SU-DHL-6 (cell line): Measurements from ENCODE around the gene CHST5.

Experiments used
- H2AFZ ChIP-seq: fragments of 200-600 bp; sonication (generic); 2 replicates; pipeline ENCODE4 v1.6.1; 2014; ENCODE audit warnings: low read depth, mild to moderate bottlenecking, moderate library complexity, mixed read lengths, antibody characterized with exemption, low read length; ENCODE audit not compliant: severe bottlenecking
- H3F3A ChIP-seq: fragments of 200-600 bp; shearing (Covaris generic); 2 replicates; pipeline ENCODE4 v1.6.0; 2016; ENCODE audit warnings: antibody characterized with exemption, mild to moderate bottlenecking; ENCODE audit not compliant: insufficient read depth
- H3K27ac ChIP-seq: fragments of 200-600 bp; sonication (generic); 2 replicates; pipeline ENCODE4 v1.5.1; 2016; ENCODE audit warnings: low read depth, mild to moderate bottlenecking, low read length, moderate library complexity, mixed read lengths
- H3K27me3 ChIP-seq: fragments of 200-600 bp; sonication (generic), shearing (Covaris generic); 2 replicates; pipeline ENCODE4 v1.6.0; 2014; ENCODE audit warnings: mild to moderate bottlenecking, low read length
- H3K36me3 ChIP-seq: fragments of 200-600 bp; sonication (generic); 2 replicates; pipeline ENCODE4 v1.6.1; 2014; ENCODE audit warnings: mild to moderate bottlenecking, low read length, mixed read lengths
- H3K4me2 ChIP-seq: fragments of 300-600, 200-600 bp; shearing (Covaris generic), sonication (generic); 2 replicates; pipeline ENCODE4 v1.6.0; 2014; ENCODE audit warnings: low read length, low read depth, mild to moderate bottlenecking; ENCODE audit not compliant: poor library complexity, severe bottlenecking
- H3K4me3 ChIP-seq: fragments of 200-600 bp; sonication (generic); 2 replicates; pipeline ENCODE4 v1.5.1; 2014; ENCODE audit warnings: antibody characterized with exemption, low read length, mild to moderate bottlenecking, mixed read lengths; ENCODE audit not compliant: insufficient read depth, poor library complexity, severe bottlenecking
- H3K79me2 ChIP-seq: fragments of 200-600 bp; sonication (generic); 2 replicates; pipeline ENCODE4 v1.6.1; 2014; ENCODE audit warnings: mild to moderate bottlenecking, low read length, moderate library complexity; ENCODE audit not compliant: insufficient read depth
- H3K9ac ChIP-seq: fragments of 200-600 bp; sonication (generic); 2 replicates; pipeline ENCODE4 v1.7.0; 2014; ENCODE audit warnings: mild to moderate bottlenecking, low read length
- H3K9me2 ChIP-seq: fragments of 200-600 bp; sonication (generic); replicated peaks from 2 replicates; pipeline ENCODE4 v1.6.1; 2014; ENCODE audit warnings: low read length; ENCODE audit not compliant: insufficient read depth
- H3K9me3 ChIP-seq: fragments of 200-600 bp; sonication (generic); 2 replicates; pipeline ENCODE4 v1.6.1; 2014; ENCODE audit warnings: low read length, mixed read lengths; ENCODE audit not compliant: insufficient read depth
- H4K20me1 ChIP-seq: fragments of 200-600 bp; sonication (generic); 2 replicates; pipeline ENCODE4 v1.6.1; 2014; ENCODE audit warnings: low read depth, mild to moderate bottlenecking, antibody characterized with exemption, low read length, moderate library complexity, mixed read lengths
- EZH2phosphoT487 ChIP-seq: fragments of 200-600 bp; sonication (generic), shearing (Covaris generic); conservative IDR thresholded peaks from 2 replicates; pipeline ENCODE4 v1.6.1; 2018; ENCODE audit warnings: mild to moderate bottlenecking, antibody characterized with exemption, low read length, moderate library complexity, mixed read lengths
- TF ChIP-seq, protein P1 (sequence below): fragments of 200-600 bp; sonication (generic); IDR thresholded peaks from one replicate; pipeline ENCODE4 v1.5.1; 2017; ENCODE audit warnings: antibody characterized with exemption, mild to moderate bottlenecking, low read length, moderate library complexity; ENCODE audit not compliant: insufficient read depth, poor library complexity, severe bottlenecking

CHST5 gene

DNA sequence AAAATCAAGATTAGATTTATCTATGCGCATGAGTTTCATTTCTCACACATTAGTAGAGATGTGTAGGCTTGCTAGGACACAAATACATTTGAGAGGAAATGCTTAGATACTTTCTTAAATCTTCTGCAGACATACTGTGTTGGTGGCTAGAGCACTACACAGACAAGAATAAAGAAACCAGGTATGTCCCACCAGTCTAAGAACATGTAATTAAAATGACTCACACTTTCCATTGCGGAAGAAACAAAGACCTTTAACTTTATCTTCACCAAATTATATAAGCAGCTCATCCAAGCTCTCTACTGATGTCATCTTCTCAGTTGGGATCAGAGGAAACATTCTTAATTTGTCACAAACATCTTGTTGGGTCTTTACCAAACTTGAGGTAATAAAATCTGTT lies 42.8 kb upstream of the CHST5 start:
- no peaks in the 10 kb centered on the region for H3K27me3 ChIP-seq
- no peak overlapping the region for H3K4me2 ChIP-seq
- no peak for TF ChIP-seq EZH2phosphoT487
- TF ChIP-seq, protein P1, sequence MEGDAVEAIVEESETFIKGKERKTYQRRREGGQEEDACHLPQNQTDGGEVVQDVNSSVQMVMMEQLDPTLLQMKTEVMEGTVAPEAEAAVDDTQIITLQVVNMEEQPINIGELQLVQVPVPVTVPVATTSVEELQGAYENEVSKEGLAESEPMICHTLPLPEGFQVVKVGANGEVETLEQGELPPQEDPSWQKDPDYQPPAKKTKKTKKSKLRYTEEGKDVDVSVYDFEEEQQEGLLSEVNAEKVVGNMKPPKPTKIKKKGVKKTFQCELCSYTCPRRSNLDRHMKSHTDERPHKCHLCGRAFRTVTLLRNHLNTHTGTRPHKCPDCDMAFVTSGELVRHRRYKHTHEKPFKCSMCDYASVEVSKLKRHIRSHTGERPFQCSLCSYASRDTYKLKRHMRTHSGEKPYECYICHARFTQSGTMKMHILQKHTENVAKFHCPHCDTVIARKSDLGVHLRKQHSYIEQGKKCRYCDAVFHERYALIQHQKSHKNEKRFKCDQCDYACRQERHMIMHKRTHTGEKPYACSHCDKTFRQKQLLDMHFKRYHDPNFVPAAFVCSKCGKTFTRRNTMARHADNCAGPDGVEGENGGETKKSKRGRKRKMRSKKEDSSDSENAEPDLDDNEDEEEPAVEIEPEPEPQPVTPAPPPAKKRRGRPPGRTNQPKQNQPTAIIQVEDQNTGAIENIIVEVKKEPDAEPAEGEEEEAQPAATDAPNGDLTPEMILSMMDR, result no peak
- H3K36me3 ChIP-seq, result peaks cover 17% of the 10 kb centered on the region; the same call in 1 of the 2 replicates
- no peak overlapping the region for H2AFZ ChIP-seq
- H4K20me1 ChIP-seq, result no peaks in the 10 kb centered on the region
- no peak overlapping the region for H3K9ac ChIP-seq
- H3K27ac ChIP-seq, result no peak overlapping the region
- no peaks in the 10 kb centered on the region; the same call in 1 of the 2 replicates for H3K79me2 ChIP-seq
- H3K4me3 ChIP-seq, result no peak overlapping the region
- peaks cover under 1% of the 10 kb centered on the region; the same call in 1 of the 2 replicates for H3F3A ChIP-seq
- H3K9me3 ChIP-seq, result no peaks in the 10 kb centered on the region
- no peaks in the 10 kb centered on the region for H3K9me2 ChIP-seq

DNA sequence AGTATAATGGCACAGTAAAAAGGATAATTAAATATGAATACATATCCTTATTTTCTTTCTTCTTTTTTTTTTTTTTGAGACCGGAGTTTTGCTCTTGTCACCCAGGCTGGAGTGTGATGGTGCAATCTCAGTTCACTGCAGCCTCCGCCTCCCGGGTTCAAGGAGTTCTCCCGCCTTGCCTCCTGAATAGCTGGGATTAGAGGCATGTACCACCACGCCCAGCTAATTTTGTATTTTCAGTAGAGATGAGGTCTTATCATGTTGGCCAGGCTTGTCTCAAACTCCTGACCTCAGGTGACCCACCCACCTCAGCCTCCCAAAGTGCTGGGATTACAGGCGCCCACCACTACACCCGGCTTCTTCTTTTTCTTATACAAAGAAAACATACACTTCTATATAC lies 42.3 kb upstream of the CHST5 start:
- H4K20me1 ChIP-seq, result no peaks in the 10 kb centered on the region
- H3K9ac ChIP-seq, result no peak overlapping the region
- H3K4me3 ChIP-seq, result no peak overlapping the region
- H3K27me3 ChIP-seq, result no peaks in the 10 kb centered on the region
- no peaks in the 10 kb centered on the region; the same call in 1 of the 2 replicates for H3K79me2 ChIP-seq
- H2AFZ ChIP-seq, result no peak overlapping the region
- H3F3A ChIP-seq, result no peaks in the 10 kb centered on the region; the same call in 1 of the 2 replicates
- peaks cover 21% of the 10 kb centered on the region; the same call in 1 of the 2 replicates for H3K36me3 ChIP-seq
- no peak overlapping the region for H3K4me2 ChIP-seq
- TF ChIP-seq EZH2phosphoT487, result no peak
- TF ChIP-seq, protein P1, result no peak
- H3K9me2 ChIP-seq, result no peaks in the 10 kb centered on the region
- H3K9me3 ChIP-seq, result no peaks in the 10 kb centered on the region
- no peak overlapping the region for H3K27ac ChIP-seq

DNA sequence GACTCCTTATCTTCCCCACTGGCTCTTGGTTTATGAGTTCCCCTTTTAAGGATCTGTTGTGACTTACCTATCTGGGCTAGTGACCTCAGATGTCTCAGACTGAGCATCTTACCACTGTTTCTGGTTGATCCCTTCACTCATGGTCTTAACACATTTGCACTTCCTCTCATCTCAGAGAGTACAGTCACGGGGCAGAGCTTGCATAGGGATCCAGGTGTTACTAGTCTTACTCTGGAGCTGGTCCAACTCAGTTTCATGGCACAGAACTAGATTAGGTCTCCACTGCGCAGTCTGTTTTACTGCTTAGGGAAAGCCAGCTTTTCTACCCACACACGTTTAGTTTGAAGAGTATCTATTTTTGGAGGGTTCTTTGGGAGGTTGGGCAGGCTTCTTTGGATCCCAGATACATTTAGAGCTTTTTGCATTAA lies 40.5 kb upstream of the CHST5 start:
- Histone ChIP-seq H3K9me3 (no peaks in the 10 kb centered on the region), H2AFZ (no peak overlapping the region), H3K4me3 (no peak overlapping the region), H3F3A (no peaks in the 10 kb centered on the region), H3K4me2 (no peak overlapping the region), H3K9me2 (no peaks in the 10 kb centered on the region), H4K20me1 (no peaks in the 10 kb centered on the region), H3K27me3 (no peaks in the 10 kb centered on the region), H3K36me3 (peaks cover 21% of the 10 kb centered on the region; the same call in 1 of the 2 replicates), H3K9ac (no peak overlapping the region), H3K27ac (no peak overlapping the region), H3K79me2 (no peaks in the 10 kb centered on the region; the same call in 1 of the 2 replicates)
- no peak for TF ChIP-seq EZH2phosphoT487
- TF ChIP-seq, protein P1, result no peak
